Activated naive CD8-positive, alpha-beta T cell treated with anti-CD3 and anti-CD28 coated beads, Interleukin-2, amount 10 ng/mL, durations not matched to agents 7 days and 5 days (primary cell): ENCODE data around the gene PAQR5. TPM values are rescaled to one million over a fixed set of nuclear protein-coding genes. Genes with fewer than 3 reads are reported as not detected.

Source experiments
- ATAC-seq: fragments of 150-1000 bp; cut with Tn5 transposase; one replicate; pipeline ENCODE4 v1.10.0; 2021; ENCODE audit warnings: low read depth, moderate library complexity
- POLR2A ChIA-PET: fragments of 350-600 bp; sonication (Branson Sonifier 250); formaldehyde crosslinking; loops from one replicate; lab custom pipeline; 2021; ENCODE audit warnings: antibody characterized with exemption; lab: Charles Lee
- DNase-seq: peaks from one replicate; pipeline ENCODE4 v3.0.0; 2021
- H3K27ac Mint-ChIP-seq: one replicate; pipeline ENCODE4 v1.8.0; 2022; ENCODE audit warnings: mild to moderate bottlenecking, mixed read lengths
- H3K27me3 Mint-ChIP-seq: one replicate; pipeline ENCODE4 v1.8.0; 2022; ENCODE audit warnings: mild to moderate bottlenecking, moderate library complexity, mixed read lengths
- H3K36me3 Mint-ChIP-seq: one replicate; pipeline ENCODE4 v1.8.0; 2021; ENCODE audit warnings: mild to moderate bottlenecking, mixed read lengths
- H3K4me1 Mint-ChIP-seq: one replicate; pipeline ENCODE4 v1.8.0; 2021; ENCODE audit warnings: mixed read lengths
- H3K4me3 Mint-ChIP-seq: one replicate; pipeline ENCODE4 v1.8.0; 2022; ENCODE audit warnings: mild to moderate bottlenecking, moderate library complexity, mixed read lengths
- H3K9me3 Mint-ChIP-seq: one replicate; pipeline ENCODE4 v1.8.0; 2021; ENCODE audit warnings: mixed read lengths
- total RNA-seq, 2 experiments: library from RNA; stranded (reverse); gene quantifications; one replicate each; pipeline ENCODE4 v1.2.3, GENCODE V29; 2021

PAQR5 gene
- total RNA-seq, 2 experiments from 2014 or later: not detected

DNA sequence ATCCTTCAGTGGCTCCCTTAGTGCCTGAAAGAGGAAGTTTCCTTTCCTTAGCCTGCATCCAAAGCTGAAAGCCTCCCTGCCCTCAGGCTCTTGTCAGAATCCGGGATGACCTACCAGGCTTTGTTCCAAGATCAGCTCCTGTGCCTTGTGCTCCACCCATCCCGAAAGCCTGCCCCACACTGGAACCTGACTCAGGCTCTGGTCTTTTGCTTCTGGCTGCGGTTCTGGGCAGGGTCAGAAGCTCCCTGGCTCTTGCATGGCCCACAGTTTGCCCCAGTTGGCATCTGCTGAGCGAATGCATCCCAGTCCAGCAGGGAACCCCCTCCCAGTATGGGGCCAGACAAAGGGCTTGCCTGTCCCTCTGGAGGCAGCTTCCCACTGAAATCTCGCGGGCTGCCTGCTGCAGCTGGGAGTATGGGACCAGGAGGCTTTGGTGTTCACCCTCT is 89.6 kb downstream of the PAQR5 start:
- POLR2A ChIA-PET: no interaction called here
- DNase-seq (no peak), ATAC-seq (no peak)
- Mint-ChIP-seq H3K4me1 (no peaks in the 10 kb centered on the region), H3K4me3 (no peak overlapping the region), H3K9me3 (no peaks in the 10 kb centered on the region), H3K36me3 (no peaks in the 10 kb centered on the region), H3K27me3 (peaks cover 4% of the 10 kb centered on the region), H3K27ac (no peak overlapping the region)

GRCh38 chr15:69389426-69389825 is 90.7 kb downstream of the PAQR5 start:
- Mint-ChIP-seq H3K4me1 (peaks cover 2% of the 10 kb centered on the region), H3K36me3 (no peaks in the 10 kb centered on the region), H3K27me3 (peaks cover 4% of the 10 kb centered on the region), H3K9me3 (no peaks in the 10 kb centered on the region), H3K4me3 (no peak overlapping the region), H3K27ac (no peak overlapping the region)
- ATAC-seq (no peak), DNase-seq (no peak)
- POLR2A ChIA-PET: no interaction called here

- ATAC-seq: no peak
- Mint-ChIP-seq H3K9me3 (no peaks in the 10 kb centered on the region), H3K27ac (no peak overlapping the region), H3K4me3 (no peak overlapping the region), H3K4me1 (peaks cover 4% of the 10 kb centered on the region), H3K27me3 (peaks cover 6% of the 10 kb centered on the region), H3K36me3 (no peaks in the 10 kb centered on the region)
- no peak for DNase-seq
- POLR2A ChIA-PET: no interaction called here
Observed at GRCh38 chr15:69390575-69390974, 91.9 kb downstream of the PAQR5 start.

GRCh38 chr15:69391046-69391757 is 92.5 kb downstream of the PAQR5 start:
- no peak for ATAC-seq
- no peak for DNase-seq
- H3K27me3 Mint-ChIP-seq: peaks cover 6% of the 10 kb centered on the region
- peaks cover 4% of the 10 kb centered on the region for H3K4me1 Mint-ChIP-seq
- H3K4me3 Mint-ChIP-seq: no peak overlapping the region
- POLR2A ChIA-PET: no interaction called here
- H3K27ac Mint-ChIP-seq: no peak overlapping the region
- no peaks in the 10 kb centered on the region for H3K36me3 Mint-ChIP-seq
- no peaks in the 10 kb centered on the region for H3K9me3 Mint-ChIP-seq

DNA sequence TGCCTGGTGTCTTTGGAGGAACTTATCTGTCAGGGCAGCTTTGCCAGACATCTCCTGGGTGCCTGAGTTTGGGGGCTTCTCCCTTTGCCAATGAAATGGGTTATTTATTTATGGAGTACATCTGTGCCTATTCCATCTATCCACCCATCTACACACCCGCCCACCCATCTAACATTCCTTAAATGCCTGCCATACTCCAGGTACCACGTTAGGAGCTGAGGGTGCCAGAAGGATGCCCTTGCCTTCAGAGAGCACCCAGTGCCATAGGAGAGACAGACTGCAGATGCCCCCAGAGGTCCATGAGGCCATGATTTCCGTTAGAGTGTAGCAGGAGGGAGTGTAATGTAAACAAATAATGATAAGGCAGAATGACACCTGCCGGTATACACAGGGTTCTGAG is 93.6 kb downstream of the PAQR5 start:
- H3K27ac Mint-ChIP-seq: no peak overlapping the region
- POLR2A ChIA-PET: no interaction called here
- DNase-seq: no peak
- H3K36me3 Mint-ChIP-seq: no peaks in the 10 kb centered on the region
- H3K4me3 Mint-ChIP-seq: no peak overlapping the region
- H3K4me1 Mint-ChIP-seq: peaks cover 4% of the 10 kb centered on the region
- no peak for ATAC-seq
- H3K27me3 Mint-ChIP-seq: peaks cover 6% of the 10 kb centered on the region
- no peaks in the 10 kb centered on the region for H3K9me3 Mint-ChIP-seq

DNA sequence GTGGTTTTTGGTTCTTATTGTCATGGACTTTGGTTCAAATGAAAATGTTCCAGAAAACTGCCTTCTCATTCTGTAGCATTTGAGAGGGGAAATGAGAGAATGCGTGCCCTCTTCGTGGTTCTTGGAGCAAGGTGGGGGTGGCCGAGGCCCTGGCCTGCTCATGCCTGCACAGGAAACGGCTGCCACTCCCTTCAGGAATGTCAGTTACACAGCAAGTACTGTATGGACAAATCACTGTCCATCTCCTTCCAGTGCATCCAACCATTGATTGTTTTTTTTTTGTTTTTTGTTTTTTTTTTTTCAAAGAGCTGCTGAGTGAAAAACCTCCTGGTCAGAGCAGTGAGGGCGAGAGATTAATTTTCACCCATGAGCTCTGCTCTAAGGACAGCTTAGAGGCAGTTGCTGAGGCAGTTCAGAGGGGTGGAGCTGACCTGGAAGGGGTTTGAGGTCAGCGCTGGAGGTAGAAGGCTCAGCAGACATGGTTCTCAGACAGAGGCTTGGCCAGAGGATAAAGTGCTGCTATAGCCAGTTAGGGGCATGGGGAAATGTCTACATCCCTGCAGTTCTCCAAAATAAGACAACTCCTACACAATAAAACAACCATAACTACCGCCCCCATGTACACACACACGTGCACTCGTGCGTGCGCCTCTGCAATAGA is 95.2 kb downstream of the PAQR5 start:
- peaks cover 6% of the 10 kb centered on the region for H3K27me3 Mint-ChIP-seq
- H3K36me3 Mint-ChIP-seq: no peaks in the 10 kb centered on the region
- POLR2A ChIA-PET: interaction anchor here (0.6 kb wide), 2 partner anchors 36 to 342 kb away, joined by 3 to 4 read pairs; no protein-coding TSS in a partner anchor
- H3K27ac Mint-ChIP-seq: no peak overlapping the region
- DNase-seq (no peak), ATAC-seq (no peak)
- H3K9me3 Mint-ChIP-seq: no peaks in the 10 kb centered on the region
- H3K4me1 Mint-ChIP-seq: peaks cover 12% of the 10 kb centered on the region
- H3K4me3 Mint-ChIP-seq: no peak overlapping the region

DNA sequence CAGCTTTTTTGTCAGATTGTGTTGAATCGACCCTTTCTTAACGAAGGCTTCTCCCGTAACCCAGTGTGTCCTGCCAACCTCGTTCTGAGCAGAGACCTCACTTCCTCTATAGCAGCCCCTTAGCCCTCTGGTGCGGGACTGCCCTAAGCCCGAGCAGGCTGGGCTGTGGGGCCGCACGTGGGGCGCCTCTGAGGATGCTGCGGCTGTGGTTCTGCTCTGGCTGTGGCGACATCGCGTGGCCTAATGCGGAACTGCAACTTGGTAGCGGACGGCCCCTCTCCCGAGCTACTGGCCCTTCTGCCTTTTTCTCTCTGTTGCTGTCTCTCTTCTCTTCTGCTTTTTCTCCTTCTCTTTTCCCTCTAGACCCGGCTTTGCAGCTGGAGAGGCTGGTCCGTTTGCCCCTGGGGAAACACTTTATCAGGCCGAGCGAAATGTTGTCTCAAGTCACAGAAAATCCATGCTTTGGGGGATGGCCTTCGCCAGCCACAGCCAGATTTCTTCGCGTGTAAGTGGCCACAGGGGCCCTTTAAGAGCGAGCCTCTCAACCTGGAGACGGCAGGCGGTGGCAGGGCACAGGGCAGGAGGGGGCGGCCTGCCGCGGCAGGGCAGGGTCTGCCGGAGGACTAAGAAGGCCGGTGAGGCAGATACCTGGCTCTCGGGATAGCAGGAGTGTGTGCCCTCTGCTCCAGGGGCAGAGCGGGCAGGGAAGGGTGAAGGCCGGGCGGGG is 96.0 kb downstream of the PAQR5 start:
- DNase-seq: peak; percentile 89
- Mint-ChIP-seq H3K36me3 (no peaks in the 10 kb centered on the region), H3K4me1 (peaks cover 12% of the 10 kb centered on the region), H3K9me3 (no peaks in the 10 kb centered on the region), H3K4me3 (no peak overlapping the region), H3K27me3 (peaks cover 6% of the 10 kb centered on the region), H3K27ac (no peak overlapping the region)
- peak; percentile 87 for ATAC-seq
- POLR2A ChIA-PET: interaction anchor here (0.6 kb wide), 2 partner anchors 37 to 343 kb away, joined by 3 to 4 read pairs; no protein-coding TSS in a partner anchor

DNA sequence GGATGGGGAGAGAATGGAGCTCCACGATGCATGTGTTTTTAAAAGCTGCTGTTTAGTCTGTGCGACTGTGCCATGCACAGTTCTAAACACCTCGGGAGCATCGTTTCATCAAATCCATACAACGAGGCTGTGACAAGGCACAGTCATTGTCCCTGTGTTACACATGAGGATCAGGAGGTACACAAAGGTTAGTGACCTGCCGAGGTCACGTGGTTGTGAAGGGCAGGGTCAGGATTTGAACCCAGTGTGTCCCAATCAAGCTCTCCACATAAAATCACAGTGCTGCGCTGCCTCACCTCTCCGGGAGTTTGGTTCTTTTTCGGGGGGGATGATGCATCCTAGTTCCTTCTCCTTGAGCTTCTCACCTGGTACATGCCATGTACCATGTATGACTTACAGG is 96.7 kb downstream of the PAQR5 start:
- Mint-ChIP-seq H3K27me3 (peaks cover 6% of the 10 kb centered on the region), H3K4me1 (peaks cover 14% of the 10 kb centered on the region), H3K36me3 (no peaks in the 10 kb centered on the region), H3K4me3 (no peak overlapping the region), H3K27ac (no peak overlapping the region), H3K9me3 (no peaks in the 10 kb centered on the region)
- no peak for DNase-seq
- ATAC-seq: no peak
- POLR2A ChIA-PET: no interaction called here

- peaks cover 15% of the 10 kb centered on the region for H3K4me1 Mint-ChIP-seq
- no peak overlapping the region for H3K27ac Mint-ChIP-seq
- H3K27me3 Mint-ChIP-seq: peaks cover 6% of the 10 kb centered on the region
- H3K36me3 Mint-ChIP-seq: no peaks in the 10 kb centered on the region
- POLR2A ChIA-PET: no interaction called here
- no peaks in the 10 kb centered on the region for H3K9me3 Mint-ChIP-seq
- no peak for ATAC-seq
- H3K4me3 Mint-ChIP-seq: no peak overlapping the region
- DNase-seq: no peak
Observed at GRCh38 chr15:69395991-69396390, 97.3 kb downstream of the PAQR5 start.

- H3K36me3 Mint-ChIP-seq: no peaks in the 10 kb centered on the region
- peaks cover 15% of the 10 kb centered on the region for H3K4me1 Mint-ChIP-seq
- DNase-seq (no peak), ATAC-seq (peak; percentile 36)
- POLR2A ChIA-PET: no interaction called here
- H3K4me3 Mint-ChIP-seq: no peak overlapping the region
- no peaks in the 10 kb centered on the region for H3K9me3 Mint-ChIP-seq
- H3K27ac Mint-ChIP-seq: no peak overlapping the region
- H3K27me3 Mint-ChIP-seq: peaks cover 2% of the 10 kb centered on the region
Observed at GRCh38 chr15:69398491-69398891, 99.8 kb downstream of the PAQR5 start.

DNA sequence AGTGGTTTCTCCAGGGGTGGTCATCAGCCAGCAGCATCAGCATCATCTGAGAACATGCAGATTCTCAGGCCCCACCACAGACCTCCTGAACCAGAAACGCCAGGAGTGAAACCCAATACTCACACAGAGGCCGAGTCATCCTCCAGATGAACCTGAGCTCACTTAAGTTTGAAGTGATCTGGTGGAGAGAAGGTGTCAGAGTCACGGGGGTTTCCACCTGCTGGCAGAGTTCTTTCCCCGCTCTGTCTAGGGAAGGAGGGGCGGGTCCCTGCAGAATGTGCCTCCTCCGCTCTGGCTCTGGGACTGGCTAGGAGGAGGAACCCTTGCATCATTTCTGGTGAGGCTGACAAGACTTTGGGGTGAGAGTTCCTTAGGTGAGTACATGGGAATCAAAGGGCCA is 102.1 kb downstream of the PAQR5 start:
- POLR2A ChIA-PET: no interaction called here
- peaks cover 11% of the 10 kb centered on the region for H3K27me3 Mint-ChIP-seq

GRCh38 chr15:69402816-69403215 is 104.1 kb downstream of the PAQR5 start:
- no peak overlapping the region for H3K27ac Mint-ChIP-seq
- POLR2A ChIA-PET: no interaction called here
- peaks cover 20% of the 10 kb centered on the region for H3K27me3 Mint-ChIP-seq
- H3K4me3 Mint-ChIP-seq: no peak overlapping the region
- ATAC-seq (no peak), DNase-seq (no peak)
- peaks cover 11% of the 10 kb centered on the region for H3K4me1 Mint-ChIP-seq
- no peaks in the 10 kb centered on the region for H3K36me3 Mint-ChIP-seq
- no peaks in the 10 kb centered on the region for H3K9me3 Mint-ChIP-seq

More for the DNA sequence above, 102.1 kb downstream of the PAQR5 start:
- H3K36me3 Mint-ChIP-seq: no peaks in the 10 kb centered on the region
- no peaks in the 10 kb centered on the region for H3K9me3 Mint-ChIP-seq
- DNase-seq: no peak
- H3K4me3 Mint-ChIP-seq: no peak overlapping the region
- ATAC-seq: no peak
- H3K27ac Mint-ChIP-seq: no peak overlapping the region
- peaks cover 11% of the 10 kb centered on the region for H3K4me1 Mint-ChIP-seq

GRCh38 chr15:69403594-69403993 is 104.9 kb downstream of the PAQR5 start:
- Mint-ChIP-seq H3K9me3 (no peaks in the 10 kb centered on the region), H3K4me1 (peaks cover 7% of the 10 kb centered on the region), H3K27me3 (peaks cover 21% of the 10 kb centered on the region), H3K27ac (no peak overlapping the region), H3K36me3 (no peaks in the 10 kb centered on the region), H3K4me3 (no peak overlapping the region)
- ATAC-seq: no peak
- POLR2A ChIA-PET: no interaction called here
- no peak for DNase-seq
